HFF-Myc (cell line): ENCODE results near the gene HYAL3.

Experiments
- DNase-seq: peaks from one replicate; pipeline ENCODE4 v3.0.0-alpha.2; 2011; ENCODE audit warnings: low read depth; ENCODE audit errors: extremely low read depth
- H3K4me3 ChIP-seq: replicated peaks from 2 replicates; pipeline ENCODE4 v1.5.1; 2011; ENCODE audit warnings: low read depth, mild to moderate bottlenecking, control low read depth, low read length
- CTCF ChIP-seq: IDR thresholded peaks from 2 replicates; pipeline ENCODE4 v1.5.1; 2012; ENCODE audit warnings: mild to moderate bottlenecking, low read depth, low read length, control low read depth; ENCODE audit errors: missing control alignments

Gene HYAL3

GRCh38 chr3:50319894-50320625 lies 20.9 kb upstream of the HYAL3 start:
- TF ChIP-seq CTCF, result no peak
- no peak for DNase-seq
- peak overlapping the region; percentile 86 for H3K4me3 ChIP-seq

GRCh38 chr3:50319181-50319893 lies 20.1 kb upstream of the HYAL3 start:
- DNase-seq, result no peak
- no peak overlapping the region for H3K4me3 ChIP-seq
- no peak for TF ChIP-seq CTCF

- H3K4me3 ChIP-seq, result no peak overlapping the region
- no peak for DNase-seq
These were observed 19.4 kb upstream of the HYAL3 start for GRCh38 chr3:50318615-50319014.

GRCh38 chr3:50318163-50318562 lies 19.0 kb upstream of the HYAL3 start:
- no peak for DNase-seq
- no peak overlapping the region for H3K4me3 ChIP-seq
- no peak for TF ChIP-seq CTCF

More at GRCh38 chr3:50318615-50319014, 19.4 kb upstream of the HYAL3 start:
- no peak for TF ChIP-seq CTCF

GRCh38 chr3:50317300-50317699 lies 18.1 kb upstream of the HYAL3 start:
- no peak for DNase-seq
- no peak for TF ChIP-seq CTCF
- H3K4me3 ChIP-seq, result no peak overlapping the region

GRCh38 chr3:50316657-50317242 lies 17.5 kb upstream of the HYAL3 start:
- no peak for TF ChIP-seq CTCF
- no peak for DNase-seq
- H3K4me3 ChIP-seq, result no peak overlapping the region
